Breast epithelium (tissue), 3 donors: ENCODE results near the gene ZC2HC1C.

Source experiments
- CTCF ChIP-seq, 3 donors: fragments of 450-650 bp; IDR thresholded peaks; one replicate each; pipeline ENCODE4 v1.5.1; 2016 to 2017; ENCODE audit warnings: antibody characterized with exemption in 3 of 3, mild to moderate bottlenecking in 3 of 3, moderate library complexity in 3 of 3
- POLR2A ChIP-seq: fragments of 450-650 bp; IDR thresholded peaks from one replicate; pipeline ENCODE4 v1.6.1; 2016; ENCODE audit warnings: antibody characterized with exemption, mild to moderate bottlenecking, moderate library complexity
- POLR2AphosphoS5 ChIP-seq, 3 donors: sonication (generic); formaldehyde crosslinking; IDR thresholded peaks; one replicate each; pipeline ENCODE4 v1.6.1; 2017; ENCODE audit warnings: antibody characterized with exemption in 3 of 3

- no peak for TF ChIP-seq CTCF (IDR thresholded peaks at IDR 0.05)
- TF ChIP-seq POLR2AphosphoS5 (IDR thresholded peaks at IDR 0.05), result no peak
- TF ChIP-seq POLR2A, result no peak
Measured at GRCh38 chr14:75049731-75050201, 19.7 kb upstream of the ZC2HC1C start.
